ENCODE measurements around the gene MRPL19. TPM values are rescaled to one million over a fixed set of nuclear protein-coding genes. Genes with fewer than 3 reads are reported as not detected.

MRPL19 gene
- total RNA-seq, 1 experiment from 2014 or later, result 65.3 TPM

DNA sequence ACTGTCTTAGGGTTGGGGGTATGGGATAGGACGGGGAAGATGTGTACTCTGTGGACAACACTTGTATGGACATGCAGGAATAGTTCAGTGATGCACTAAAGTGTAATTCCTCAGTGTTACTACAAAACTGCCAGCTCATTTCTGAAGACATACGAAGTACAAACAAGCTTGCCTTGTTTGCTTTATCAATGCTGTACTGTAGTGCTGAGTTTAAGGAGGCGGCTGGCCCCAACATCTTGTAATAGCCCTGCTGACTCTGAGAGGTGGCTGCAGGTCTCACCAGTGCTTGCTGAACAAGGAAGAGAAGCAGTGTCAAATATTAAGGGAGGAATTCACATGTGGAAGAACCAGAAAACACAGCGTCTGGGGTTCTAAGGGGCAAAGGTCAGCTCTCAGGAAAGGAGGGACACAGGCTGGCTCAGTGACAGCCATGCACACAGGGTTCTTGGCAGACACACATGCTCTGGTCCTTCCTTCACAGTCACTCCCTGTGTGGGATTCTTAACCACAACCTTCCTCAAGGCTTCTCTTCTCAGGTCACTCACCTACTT lies 46.0 kb upstream of the MRPL19 start:
- H3K27ac ChIP-seq (ENCODE audit: low read depth, low read length), result no peak overlapping the region
- ChIA-PET CTCF (no interaction called here), POLR2A (no interaction called here)

More for the DNA sequence above, 46.0 kb upstream of the MRPL19 start:
- RAD21 ChIA-PET (ENCODE audit: low non-redundant PET in 1 of 2, low total read pairs in 2 of 2, uncharacterized antibody in 2 of 2, unreplicated experiment in 2 of 2), result no interaction called here
- H2AFZ ChIP-seq (ENCODE audit: low read depth, low read length, poor library complexity, severe bottlenecking), result no peak overlapping the region
- no peak overlapping the region for H3K4me2 ChIP-seq (ENCODE audit: low read length)
- H3K9me3 ChIP-seq (ENCODE audit: control insufficient read depth in 1 of 2, insufficient read depth in 1 of 2, low read depth in 1 of 2, low read length in 2 of 2), result no peaks in the 10 kb centered on the region
- no peak for TF ChIP-seq ELF1 (IDR thresholded peaks at IDR 0.05; ENCODE audit: borderline replicate concordance, low read depth)
- TF ChIP-seq, protein P1, sequence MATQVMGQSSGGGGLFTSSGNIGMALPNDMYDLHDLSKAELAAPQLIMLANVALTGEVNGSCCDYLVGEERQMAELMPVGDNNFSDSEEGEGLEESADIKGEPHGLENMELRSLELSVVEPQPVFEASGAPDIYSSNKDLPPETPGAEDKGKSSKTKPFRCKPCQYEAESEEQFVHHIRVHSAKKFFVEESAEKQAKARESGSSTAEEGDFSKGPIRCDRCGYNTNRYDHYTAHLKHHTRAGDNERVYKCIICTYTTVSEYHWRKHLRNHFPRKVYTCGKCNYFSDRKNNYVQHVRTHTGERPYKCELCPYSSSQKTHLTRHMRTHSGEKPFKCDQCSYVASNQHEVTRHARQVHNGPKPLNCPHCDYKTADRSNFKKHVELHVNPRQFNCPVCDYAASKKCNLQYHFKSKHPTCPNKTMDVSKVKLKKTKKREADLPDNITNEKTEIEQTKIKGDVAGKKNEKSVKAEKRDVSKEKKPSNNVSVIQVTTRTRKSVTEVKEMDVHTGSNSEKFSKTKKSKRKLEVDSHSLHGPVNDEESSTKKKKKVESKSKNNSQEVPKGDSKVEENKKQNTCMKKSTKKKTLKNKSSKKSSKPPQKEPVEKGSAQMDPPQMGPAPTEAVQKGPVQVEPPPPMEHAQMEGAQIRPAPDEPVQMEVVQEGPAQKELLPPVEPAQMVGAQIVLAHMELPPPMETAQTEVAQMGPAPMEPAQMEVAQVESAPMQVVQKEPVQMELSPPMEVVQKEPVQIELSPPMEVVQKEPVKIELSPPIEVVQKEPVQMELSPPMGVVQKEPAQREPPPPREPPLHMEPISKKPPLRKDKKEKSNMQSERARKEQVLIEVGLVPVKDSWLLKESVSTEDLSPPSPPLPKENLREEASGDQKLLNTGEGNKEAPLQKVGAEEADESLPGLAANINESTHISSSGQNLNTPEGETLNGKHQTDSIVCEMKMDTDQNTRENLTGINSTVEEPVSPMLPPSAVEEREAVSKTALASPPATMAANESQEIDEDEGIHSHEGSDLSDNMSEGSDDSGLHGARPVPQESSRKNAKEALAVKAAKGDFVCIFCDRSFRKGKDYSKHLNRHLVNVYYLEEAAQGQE (IDR thresholded peaks at IDR 0.05; ENCODE audit: low read depth), result no peak
- no peak for TF ChIP-seq CEBPB (IDR thresholded peaks at IDR 0.05; ENCODE audit: low read depth)
- no peak for TF ChIP-seq SP1 (IDR thresholded peaks at IDR 0.05; ENCODE audit: low read depth)
- no peak for TF ChIP-seq ZNF274 (IDR thresholded peaks at IDR 0.05; ENCODE audit: low read depth, low read length)
- BruUV-seq (replicated peaks), result no TSS peak
- no peak for DNase-seq (ENCODE audit: low read depth, low spot score)
- no peak for ATAC-seq
- no peak overlapping the region for H3K9ac ChIP-seq (ENCODE audit: low read length)
- H3K9me2 ChIP-seq (ENCODE audit: insufficient read depth), result no peaks in the 10 kb centered on the region
- H3K79me2 ChIP-seq (ENCODE audit: insufficient read depth, low read length), result no peaks in the 10 kb centered on the region
- H3K4me1 ChIP-seq (ENCODE audit: control insufficient read depth in 1 of 2, insufficient read depth in 2 of 2, low read length in 2 of 2), result peaks cover under 1 to 7% of the 10 kb centered on the region in 2 experiments; a peak in 2 of 4 replicates
- H3K36me3 ChIP-seq (ENCODE audit: control insufficient read depth in 1 of 2, insufficient read depth in 2 of 2, low read length in 2 of 2), result no peaks in the 10 kb centered on the region
- intact Hi-C loops (cut with micrococcal nuclease), result loop anchor here (10.0 kb wide), 1 partner anchor 536 kb away; no protein-coding TSS in a partner anchor
- no peaks in the 10 kb centered on the region for H4K20me1 ChIP-seq (ENCODE audit: insufficient read depth)
- no peak overlapping the region for H3K4me3 ChIP-seq (replicated peaks in 1 of 2; ENCODE audit: low read depth in 1 of 2, low read length in 2 of 2)
- H3K27me3 ChIP-seq (ENCODE audit: insufficient read depth, low read length), result 0 out of 2 replicates have a peak, but pooled peaks cover 3% of the 10 kb centered on the region

All from HCT116 (cell line).